Measurements from ENCODE around the gene ADAD1. TPM values are rescaled to one million over a fixed set of nuclear protein-coding genes. Genes with fewer than 3 reads are reported as not detected.

Gene ADAD1
- total and polyA plus RNA-seq, 2 experiments from 2014 or later = not detected

- H3K4me1 ChIP-seq (ENCODE audit: insufficient read depth) = no peaks in the 10 kb centered on the region
- TF ChIP-seq EZH2phosphoT487 (IDR thresholded peaks at IDR 0.05; ENCODE audit: low read depth, severe bottlenecking, unreplicated experiment) = no peak
- TF ChIP-seq EZH2 (IDR thresholded peaks at IDR 0.05; ENCODE audit: borderline replicate concordance) = no peak
- no peak for TF ChIP-seq CTCF (IDR thresholded peaks at IDR 0.05; ENCODE audit: poor library complexity)
- DNase-seq (ENCODE audit: low spot score) = no peak
- no peak overlapping the region for H2AFZ ChIP-seq
- no peak overlapping the region for H3K4me3 ChIP-seq
- H3K27ac ChIP-seq = no peak overlapping the region
- H3K36me3 ChIP-seq (replicated peaks; ENCODE audit: insufficient read depth, low read depth) = no peaks in the 10 kb centered on the region
- no peaks in the 10 kb centered on the region for H3K27me3 ChIP-seq
- H4K20me1 ChIP-seq (ENCODE audit: insufficient read depth, poor library complexity, severe bottlenecking) = no peaks in the 10 kb centered on the region
- H3K79me2 ChIP-seq = no peaks in the 10 kb centered on the region
- 67% methylated on average over 1 of the region's 1 CpG for WGBS (ENCODE audit: low lambda C conversion rate, missing lambda C conversion rate)
- H3K9me2 ChIP-seq (replicated peaks; ENCODE audit: insufficient read depth) = no peaks in the 10 kb centered on the region
- H3K4me2 ChIP-seq = no peak overlapping the region
- H3K9me3 ChIP-seq (ENCODE audit: low read depth) = no peaks in the 10 kb centered on the region
Measured at GRCh38 chr4:122453384-122453995, 74.7 kb downstream of the ADAD1 start.

- Histone ChIP-seq H3K4me3 (no peak within 1 kb of the TSS), H3K27ac (no peak within 1 kb of the TSS)
- WGBS (ENCODE audit: low lambda C conversion rate, missing lambda C conversion rate) = 83% methylated on average over 2 of the region's 2 CpGs
Measured at GRCh38 chr4:122456231-122457116, 77.7 kb downstream of the ADAD1 start, which contains the start of gene IL2. Gene IL2, minus strand, starts transcription at chr4:122456725. Its CDS starts 285 bp downstream, at chr4:122456440.

GRCh38 chr4:122458625-122459024, 79.8 kb downstream of the ADAD1 start:
- TF ChIP-seq EZH2phosphoT487 (IDR thresholded peaks at IDR 0.05; ENCODE audit: low read depth, severe bottlenecking, unreplicated experiment) = no peak
- H2AFZ ChIP-seq = no peak overlapping the region
- peak; percentile 5 for DNase-seq (ENCODE audit: low spot score)
- no peaks in the 10 kb centered on the region for H3K36me3 ChIP-seq (replicated peaks; ENCODE audit: insufficient read depth, low read depth)
- H4K20me1 ChIP-seq (ENCODE audit: insufficient read depth, poor library complexity, severe bottlenecking) = no peaks in the 10 kb centered on the region
- H3K9me3 ChIP-seq (ENCODE audit: low read depth) = no peaks in the 10 kb centered on the region
- H3K79me2 ChIP-seq = no peaks in the 10 kb centered on the region
- WGBS (ENCODE audit: low lambda C conversion rate, missing lambda C conversion rate) = 53% methylated on average over 5 of the region's 5 CpGs
- no peak overlapping the region for H3K27ac ChIP-seq
- H3K27me3 ChIP-seq = no peaks in the 10 kb centered on the region
- no peaks in the 10 kb centered on the region for H3K4me1 ChIP-seq (ENCODE audit: insufficient read depth)
- H3K4me2 ChIP-seq = peak overlapping the region; percentile 31
- H3K4me3 ChIP-seq = no peak overlapping the region
- no peaks in the 10 kb centered on the region for H3K9me2 ChIP-seq (replicated peaks; ENCODE audit: insufficient read depth)

More at GRCh38 chr4:122456231-122457116, 77.7 kb downstream of the ADAD1 start, which contains the start of gene IL2:
- H4K20me1 ChIP-seq (ENCODE audit: insufficient read depth, poor library complexity, severe bottlenecking) = no peaks in the 10 kb centered on the region
- no peak for DNase-seq (ENCODE audit: low spot score)
- H3K4me1 ChIP-seq (ENCODE audit: insufficient read depth) = no peaks in the 10 kb centered on the region
- H3K36me3 ChIP-seq (replicated peaks; ENCODE audit: insufficient read depth, low read depth) = no peaks in the 10 kb centered on the region
- H2AFZ ChIP-seq = no peak within 1 kb of the TSS
- no peaks in the 10 kb centered on the region for H3K9me3 ChIP-seq (ENCODE audit: low read depth)
- no peak for TF ChIP-seq EZH2phosphoT487 (IDR thresholded peaks at IDR 0.05; ENCODE audit: low read depth, severe bottlenecking, unreplicated experiment)
- TF ChIP-seq CTCF (IDR thresholded peaks at IDR 0.05; ENCODE audit: poor library complexity) = no peak
- no peak for TF ChIP-seq EZH2 (IDR thresholded peaks at IDR 0.05; ENCODE audit: borderline replicate concordance)
- H3K79me2 ChIP-seq = no peaks in the 10 kb centered on the region
- H3K9me2 ChIP-seq (replicated peaks; ENCODE audit: insufficient read depth) = no peaks in the 10 kb centered on the region
- no peak within 1 kb of the TSS for H3K4me2 ChIP-seq
- H3K27me3 ChIP-seq = no peaks in the 10 kb centered on the region

DNA sequence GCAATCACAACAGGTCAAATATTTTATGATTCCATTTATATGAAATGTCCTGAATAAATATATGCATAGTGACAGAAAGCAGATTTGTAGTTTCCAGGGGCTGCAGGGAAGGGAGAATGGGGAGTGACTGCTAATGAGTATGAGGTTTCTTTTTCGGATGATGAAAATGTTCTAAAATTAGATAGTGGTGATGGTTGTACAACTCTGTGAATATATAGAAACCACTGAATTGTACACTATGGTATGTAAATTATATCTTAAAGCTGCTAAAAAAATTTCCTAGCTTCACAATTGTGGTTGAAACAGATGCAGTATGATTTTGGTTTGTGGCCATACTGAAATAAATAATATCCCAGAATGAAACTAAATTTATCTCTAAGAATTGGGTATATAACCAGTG, 90.6 kb downstream of the ADAD1 start:
- no peak for DNase-seq (ENCODE audit: low spot score)
- 84% methylated on average over 1 of the region's 1 CpG for WGBS (ENCODE audit: low lambda C conversion rate, missing lambda C conversion rate)
- no peaks in the 10 kb centered on the region for H3K36me3 ChIP-seq (replicated peaks; ENCODE audit: insufficient read depth, low read depth)
- H4K20me1 ChIP-seq (ENCODE audit: insufficient read depth, poor library complexity, severe bottlenecking) = no peaks in the 10 kb centered on the region
- H3K9me2 ChIP-seq (replicated peaks; ENCODE audit: insufficient read depth) = no peaks in the 10 kb centered on the region
- H3K9me3 ChIP-seq (ENCODE audit: low read depth) = no peaks in the 10 kb centered on the region
- no peak overlapping the region for H3K27ac ChIP-seq
- no peak overlapping the region for H3K4me2 ChIP-seq
- no peak overlapping the region for H3K4me3 ChIP-seq
- no peak overlapping the region for H2AFZ ChIP-seq
- TF ChIP-seq EZH2phosphoT487 (IDR thresholded peaks at IDR 0.05; ENCODE audit: low read depth, severe bottlenecking, unreplicated experiment) (no peak), EZH2 (IDR thresholded peaks at IDR 0.05; ENCODE audit: borderline replicate concordance) (no peak), CTCF (IDR thresholded peaks at IDR 0.05; ENCODE audit: poor library complexity) (no peak)
- no peaks in the 10 kb centered on the region for H3K79me2 ChIP-seq
- H3K27me3 ChIP-seq = no peaks in the 10 kb centered on the region
- H3K4me1 ChIP-seq (ENCODE audit: insufficient read depth) = no peaks in the 10 kb centered on the region

Data from hepatocyte (in vitro differentiated cells).